Measurements from ENCODE around the gene STATH. TPM values are rescaled to one million over a fixed set of nuclear protein-coding genes. Genes with fewer than 3 reads are reported as not detected.
"Not testable (repeated sequence)": the region's sequence is repeated elsewhere in the genome, so short reads cannot be mapped to it uniquely, and the experiment has no call there.

The STATH gene
- total RNA-seq, 2 donors from 2014 or later: not detected

DNA sequence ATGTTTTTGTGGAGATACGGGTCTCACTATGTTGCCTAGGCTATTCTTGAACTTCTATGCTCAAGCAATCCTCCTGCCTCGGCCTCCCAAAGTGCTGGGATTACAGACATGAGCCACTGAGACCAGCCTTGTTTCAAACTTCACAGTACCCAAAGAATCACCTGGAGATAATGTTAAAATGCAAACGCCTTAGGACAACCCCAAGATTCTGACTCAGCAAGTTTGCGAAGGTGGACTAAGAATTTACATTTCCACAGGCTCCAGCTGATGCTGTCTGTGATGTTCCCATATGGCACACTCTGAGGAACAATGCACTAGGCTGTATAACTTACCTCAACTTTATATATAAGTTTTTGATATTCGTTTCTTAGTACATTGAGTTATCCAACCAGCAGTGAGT is 984 bp upstream of the STATH start:
- no peak overlapping the region for H3K4me3 ChIP-seq
- DNase-seq (no peak), ATAC-seq (no peak)
- no peak overlapping the region for H3K27ac ChIP-seq
- H3K9me3 ChIP-seq: no peaks in the 10 kb centered on the region
- intact Hi-C loops (cut with DNase I): no loop called here
- H3K4me1 ChIP-seq: no peaks in the 10 kb centered on the region
- 50 to 56% methylated on average over 5 of the region's 5 CpGs for WGBS, 2 donors
- H3K36me3 ChIP-seq (replicated peaks in 1 of 2; ENCODE audit: insufficient read depth in 1 of 2, low read depth in 2 of 2): no peaks in the 10 kb centered on the region
- no peak for TF ChIP-seq POLR2A (IDR thresholded peaks at IDR 0.05)
- TF ChIP-seq, protein P1, sequence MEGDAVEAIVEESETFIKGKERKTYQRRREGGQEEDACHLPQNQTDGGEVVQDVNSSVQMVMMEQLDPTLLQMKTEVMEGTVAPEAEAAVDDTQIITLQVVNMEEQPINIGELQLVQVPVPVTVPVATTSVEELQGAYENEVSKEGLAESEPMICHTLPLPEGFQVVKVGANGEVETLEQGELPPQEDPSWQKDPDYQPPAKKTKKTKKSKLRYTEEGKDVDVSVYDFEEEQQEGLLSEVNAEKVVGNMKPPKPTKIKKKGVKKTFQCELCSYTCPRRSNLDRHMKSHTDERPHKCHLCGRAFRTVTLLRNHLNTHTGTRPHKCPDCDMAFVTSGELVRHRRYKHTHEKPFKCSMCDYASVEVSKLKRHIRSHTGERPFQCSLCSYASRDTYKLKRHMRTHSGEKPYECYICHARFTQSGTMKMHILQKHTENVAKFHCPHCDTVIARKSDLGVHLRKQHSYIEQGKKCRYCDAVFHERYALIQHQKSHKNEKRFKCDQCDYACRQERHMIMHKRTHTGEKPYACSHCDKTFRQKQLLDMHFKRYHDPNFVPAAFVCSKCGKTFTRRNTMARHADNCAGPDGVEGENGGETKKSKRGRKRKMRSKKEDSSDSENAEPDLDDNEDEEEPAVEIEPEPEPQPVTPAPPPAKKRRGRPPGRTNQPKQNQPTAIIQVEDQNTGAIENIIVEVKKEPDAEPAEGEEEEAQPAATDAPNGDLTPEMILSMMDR (IDR thresholded peaks at IDR 0.05): no peak
- H3K27me3 ChIP-seq: no peaks in the 10 kb centered on the region

DNA sequence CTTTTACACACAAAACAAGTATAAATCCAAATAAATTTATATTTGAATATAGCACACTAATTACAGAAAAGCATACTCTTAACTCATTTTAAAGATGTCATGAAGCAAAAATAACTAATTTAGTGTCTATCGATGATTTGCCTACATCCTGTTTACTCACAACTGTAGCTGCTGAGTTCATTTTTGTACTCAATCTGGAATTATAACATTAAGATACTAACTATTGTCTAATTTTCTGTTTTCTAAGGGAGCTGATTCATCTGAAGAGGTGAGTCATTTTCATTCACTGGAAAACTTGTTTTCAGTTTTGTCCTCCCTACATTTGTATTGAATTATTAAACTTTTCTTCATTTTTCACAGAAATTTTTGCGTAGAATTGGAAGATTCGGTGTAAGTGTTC is 3.7 kb downstream of the STATH start:
- Histone ChIP-seq H3K4me1 (no peaks in the 10 kb centered on the region), H3K27me3 (no peaks in the 10 kb centered on the region), H3K27ac (no peak overlapping the region), H3K36me3 (replicated peaks in 1 of 2; ENCODE audit: insufficient read depth in 1 of 2, low read depth in 2 of 2) (no peaks in the 10 kb centered on the region), H3K9me3 (no peaks in the 10 kb centered on the region), H3K4me3 (no peak overlapping the region)
- TF ChIP-seq, protein P1 (IDR thresholded peaks at IDR 0.05): no peak
- no peak for TF ChIP-seq POLR2A (IDR thresholded peaks at IDR 0.05)
- no peak for ATAC-seq
- intact Hi-C loops (cut with DNase I): no loop called here
- WGBS, 2 donors: 86 to 90% methylated on average over 3 of the region's 3 CpGs
- DNase-seq: no peak

DNA sequence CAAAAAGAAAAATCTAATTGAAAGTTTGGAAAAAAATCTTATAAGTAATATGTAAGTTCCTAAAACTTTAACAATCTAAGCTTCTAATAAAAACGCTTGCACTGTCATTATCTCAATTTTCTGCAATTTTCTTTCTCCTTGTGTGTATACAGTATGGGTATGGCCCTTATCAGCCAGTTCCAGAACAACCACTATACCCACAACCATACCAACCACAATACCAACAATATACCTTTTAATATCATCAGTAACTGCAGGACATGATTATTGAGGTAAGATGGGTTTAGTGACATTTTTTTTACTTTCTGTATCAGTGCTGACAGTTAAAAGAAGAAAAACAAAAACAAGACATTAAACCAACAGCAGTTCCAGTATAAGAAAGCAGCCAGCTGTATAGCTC is 4.9 kb downstream of the STATH start:
- WGBS, 2 donors: 54 to 63% methylated on average over 1 of the region's 1 CpG
- TF ChIP-seq, protein P1 (IDR thresholded peaks at IDR 0.05): no peak
- no peak for TF ChIP-seq POLR2A (IDR thresholded peaks at IDR 0.05)
- ATAC-seq: no peak
- Histone ChIP-seq H3K27ac (no peak overlapping the region), H3K4me1 (no peaks in the 10 kb centered on the region), H3K27me3 (no peaks in the 10 kb centered on the region), H3K36me3 (replicated peaks in 1 of 2; ENCODE audit: insufficient read depth in 1 of 2, low read depth in 2 of 2) (no peaks in the 10 kb centered on the region), H3K9me3 (no peaks in the 10 kb centered on the region), H3K4me3 (no peak overlapping the region)
- intact Hi-C loops (cut with DNase I): no loop called here
- DNase-seq: no peak

DNA sequence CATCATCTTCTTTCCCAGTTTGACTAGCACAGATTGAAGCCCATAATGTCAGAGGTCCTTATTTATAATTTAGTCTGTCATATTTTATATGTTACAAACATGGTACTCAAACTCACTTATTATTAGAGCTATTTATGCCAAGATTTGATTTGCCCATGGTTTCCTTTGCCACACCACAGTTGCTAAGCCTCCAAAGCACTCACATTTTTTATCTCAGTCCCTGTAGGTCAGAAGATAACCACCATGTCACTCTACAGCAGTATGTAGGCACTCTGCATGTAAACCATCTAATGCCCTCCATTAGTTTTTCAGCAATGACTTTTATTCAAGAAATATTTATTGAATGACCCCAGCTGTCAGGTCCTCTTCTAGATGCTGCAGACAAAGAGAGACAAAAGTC is 6.7 kb downstream of the STATH start:
- ATAC-seq (no peak), DNase-seq (no peak)
- no peaks in the 10 kb centered on the region for H3K4me1 ChIP-seq
- TF ChIP-seq, protein P1 (IDR thresholded peaks at IDR 0.05): no peak
- TF ChIP-seq POLR2A (IDR thresholded peaks at IDR 0.05): no peak
- H3K9me3 ChIP-seq: no peaks in the 10 kb centered on the region
- no peak overlapping the region for H3K4me3 ChIP-seq
- intact Hi-C loops (cut with DNase I): no loop called here
- no peaks in the 10 kb centered on the region for H3K36me3 ChIP-seq (replicated peaks in 1 of 2; ENCODE audit: insufficient read depth in 1 of 2, low read depth in 2 of 2)
- H3K27me3 ChIP-seq: no peaks in the 10 kb centered on the region
- no peak overlapping the region for H3K27ac ChIP-seq

DNA sequence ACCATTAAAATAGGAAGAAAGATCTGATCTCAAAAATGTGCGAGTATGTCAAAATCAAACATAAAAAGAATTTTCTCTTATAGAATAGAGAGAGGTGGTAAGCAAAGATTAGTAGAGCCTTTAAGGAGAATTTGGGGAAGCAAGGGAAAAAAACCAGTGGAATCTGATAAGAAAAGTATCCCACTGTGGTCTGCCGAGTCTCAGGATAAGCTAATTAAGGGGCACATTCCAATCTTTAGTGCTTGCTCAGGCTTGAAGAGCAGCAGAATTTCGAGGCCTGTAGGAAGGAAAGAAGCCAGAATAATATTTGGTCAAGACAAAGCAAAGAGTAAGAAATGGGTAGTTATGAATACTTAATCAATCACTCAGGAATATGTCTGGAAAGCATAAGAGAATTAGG is 13.0 kb downstream of the STATH start:
- intact Hi-C loops (cut with DNase I): no loop called here
- no peaks in the 10 kb centered on the region for H3K36me3 ChIP-seq (replicated peaks in 1 of 2; ENCODE audit: insufficient read depth in 1 of 2, low read depth in 2 of 2)
- H3K4me3 ChIP-seq: no peak overlapping the region
- ATAC-seq: no peak
- DNase-seq: no peak
- no peaks in the 10 kb centered on the region for H3K4me1 ChIP-seq
- no peak overlapping the region for H3K27ac ChIP-seq
- 36 to 57% methylated on average over 3 of the region's 3 CpGs for WGBS, 2 donors
- H3K9me3 ChIP-seq: no peaks in the 10 kb centered on the region
- no peak for TF ChIP-seq POLR2A (IDR thresholded peaks at IDR 0.05)
- TF ChIP-seq, protein P1 (IDR thresholded peaks at IDR 0.05): no peak
- H3K27me3 ChIP-seq: no peaks in the 10 kb centered on the region

DNA sequence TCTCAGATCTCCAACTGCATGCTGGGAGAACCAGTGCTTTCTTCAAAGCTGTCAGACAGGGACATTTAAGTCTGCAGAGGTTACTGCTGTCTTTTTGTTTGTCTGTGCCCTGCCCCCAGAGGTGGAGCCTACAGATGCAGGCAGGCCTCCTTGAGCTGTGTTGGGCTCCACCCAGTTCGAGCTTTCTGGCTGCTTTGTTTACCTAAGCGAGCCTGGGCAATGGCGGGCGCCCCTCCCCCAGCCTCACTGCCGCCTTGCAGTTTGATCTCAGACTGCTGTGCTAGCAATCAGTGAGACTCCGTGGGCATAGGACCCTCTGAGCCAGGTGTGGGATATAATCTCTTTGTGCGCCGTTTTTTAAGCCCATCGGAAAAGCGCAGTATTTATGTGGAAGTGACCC is 23.2 kb downstream of the STATH start:
- intact Hi-C loops (cut with DNase I); H3K4me1 ChIP-seq; ATAC-seq; H3K27ac ChIP-seq; H3K9me3 ChIP-seq; H3K36me3 ChIP-seq (replicated peaks in 1 of 2; ENCODE audit: insufficient read depth in 1 of 2, low read depth in 2 of 2); DNase-seq; H3K27me3 ChIP-seq; H3K4me3 ChIP-seq: not testable (repeated sequence)
- 75 to 80% methylated on average over 8 to 10 of the region's 10 CpGs for WGBS, 2 donors
